H1 (cell line): ENCODE measurements around the gene FAM50B. TPM values are rescaled to one million over a fixed set of nuclear protein-coding genes. Genes with fewer than 3 reads are reported as not detected.

Experiments used
- CTCF ChIA-PET: fragments of 300-600 bp; sonication (Branson Sonifier 250); formaldehyde crosslinking; loops from one replicate; lab custom pipeline; 2021; ENCODE audit not compliant: partially characterized antibody; lab: Charles Lee
- POLR2A ChIA-PET: fragments of 300-600 bp; sonication (Branson Sonifier 250); formaldehyde crosslinking; loops from one replicate; lab custom pipeline; 2021; ENCODE audit warnings: inconsistent platforms; ENCODE audit not compliant: partially characterized antibody; lab: Charles Lee
- DNase-seq, 2 experiments: peaks; one replicate each; pipeline versions ENCODE4 v3.0.0 to v3.0.0-alpha.2; 2010 to 2022; ENCODE audit warnings: low spot score in 2 of 2, low read depth in 1 of 2, mixed read lengths in 1 of 2
- FAIRE-seq: peaks from 2 replicates; lab custom pipeline; 2011; peaks lifted over from hg19 to GRCh38; lab: Jason Lieb, UNC
- H2AFZ ChIP-seq: 2 replicates; pipeline ENCODE4 v1.8.1; 2012; ENCODE audit warnings: low read length, inconsistent platforms
- H2AK5ac ChIP-seq: 2 replicates; pipeline ENCODE4 v1.6.1; 2013; ENCODE audit warnings: low read depth, low read length
- H2BK120ac ChIP-seq: replicated peaks from 2 replicates; pipeline ENCODE3; 2013; ENCODE audit warnings: low read depth, low read length, inconsistent platforms
- H2BK12ac ChIP-seq: 2 replicates; pipeline ENCODE4 v1.6.1; 2013; ENCODE audit warnings: low read depth, low read length
- H2BK15ac ChIP-seq: 2 replicates; pipeline ENCODE4 v1.6.1; 2013; ENCODE audit warnings: low read length
- H2BK20ac ChIP-seq: 2 replicates; pipeline ENCODE4 v1.6.1; 2013; ENCODE audit warnings: low read length
- H2BK5ac ChIP-seq: 2 replicates; pipeline ENCODE4 v1.6.1; 2013; ENCODE audit warnings: low read depth, low read length
- H3K14ac ChIP-seq: 2 replicates; pipeline ENCODE4 v1.6.1; 2013; ENCODE audit warnings: inconsistent platforms; ENCODE audit not compliant: insufficient read length
- H3K18ac ChIP-seq: 2 replicates; pipeline ENCODE4 v1.6.1; 2013; ENCODE audit warnings: low read length; ENCODE audit errors: extremely low read depth
- H3K23ac ChIP-seq: 2 replicates; pipeline ENCODE4 v1.6.1; 2013; ENCODE audit warnings: inconsistent platforms; ENCODE audit not compliant: insufficient read length
- H3K23me2 ChIP-seq: 2 replicates; pipeline ENCODE4 v1.6.1; 2013; ENCODE audit warnings: low read depth, low read length
- H3K27ac ChIP-seq: 2 replicates; pipeline ENCODE4 v1.6.1; 2011; ENCODE audit warnings: low read depth, low read length, inconsistent platforms
- H3K27me3 ChIP-seq, 4 experiments: replicated peaks in 1 of 4; 1 replicate in 1 of 4; 2 replicates in 3 of 4; pipeline versions ENCODE4 v1.6.1 to v1.8.1; 2011 to 2013; ENCODE audit warnings: low read length in 3 of 4, mild to moderate bottlenecking in 3 of 4, inconsistent platforms in 2 of 4, mixed read lengths in 2 of 4, moderate library complexity in 1 of 4; ENCODE audit not compliant: control insufficient read depth in 3 of 4, insufficient read depth in 3 of 4; ENCODE audit errors: extremely low read depth in 1 of 4
- H3K36me3 ChIP-seq, 4 experiments: 2 replicates each; pipeline versions ENCODE4 v1.6.1 to v1.8.1; 2011 to 2013; ENCODE audit warnings: mild to moderate bottlenecking in 4 of 4, low read length in 3 of 4, moderate library complexity in 2 of 4, control low read depth in 1 of 4, inconsistent platforms in 1 of 4; ENCODE audit not compliant: insufficient read depth in 4 of 4, control insufficient read depth in 2 of 4
- H3K4ac ChIP-seq: replicated peaks from 2 replicates; pipeline ENCODE3; 2013; ENCODE audit warnings: low read length, low read depth, mixed read lengths, inconsistent platforms; ENCODE audit not compliant: insufficient read length
- H3K4me1 ChIP-seq, 4 experiments: replicated peaks in 1 of 4; 1 replicate in 1 of 4; 2 replicates in 3 of 4; pipeline versions ENCODE4 v1.6.1 to v1.8.1; 2011 to 2013; ENCODE audit warnings: low read length in 3 of 4, inconsistent platforms in 2 of 4, mixed read lengths in 1 of 4; ENCODE audit not compliant: insufficient read depth in 4 of 4, control insufficient read depth in 3 of 4
- H3K4me2 ChIP-seq, 2 experiments: 2 replicates each; pipeline versions ENCODE4 v1.6.1 to v1.8.1; 2011 to 2013; ENCODE audit warnings: low read depth in 2 of 2, low read length in 2 of 2, control low read depth in 1 of 2, inconsistent platforms in 1 of 2, mild to moderate bottlenecking in 1 of 2; ENCODE audit not compliant: insufficient read depth in 1 of 2
- H3K4me3 ChIP-seq, 4 experiments: fragments of 200-600, 300-600 bp in 1 of 4; sonication (generic), shearing (Covaris generic), sonication (Bioruptor Twin) in 1 of 4; 2 replicates each; pipeline versions ENCODE4 v1.5.1 to v1.8.1; 2011 to 2016; ENCODE audit warnings: low read length in 4 of 4, low read depth in 3 of 4, control low read depth in 2 of 4, inconsistent platforms in 2 of 4, mild to moderate bottlenecking in 2 of 4, mixed read lengths in 1 of 4, moderate library complexity in 1 of 4; ENCODE audit not compliant: insufficient read depth in 2 of 4; ENCODE audit errors: extremely low read depth in 1 of 4
- H3K56ac ChIP-seq: replicated peaks from 2 replicates; pipeline ENCODE3; 2013; ENCODE audit warnings: low read depth, mild to moderate bottlenecking, mixed read lengths, low read length, inconsistent platforms; ENCODE audit not compliant: insufficient read length
- H3K79me1 ChIP-seq: 2 replicates; pipeline ENCODE4 v1.6.1; 2013; ENCODE audit warnings: low read depth, low read length, control low read depth
- H3K79me2 ChIP-seq, 2 experiments: 2 replicates each; pipeline versions ENCODE4 v1.6.1 to v1.8.1; 2012 to 2013; ENCODE audit warnings: low read length in 2 of 2, mild to moderate bottlenecking in 2 of 2, inconsistent platforms in 1 of 2; ENCODE audit not compliant: insufficient read depth in 2 of 2, control insufficient read depth in 1 of 2
- H3K9ac ChIP-seq, 4 experiments: replicated peaks in 1 of 4; 1 replicate in 1 of 4; 2 replicates in 3 of 4; pipeline versions ENCODE4 v1.6.1 to v1.8.1; 2011 to 2013; ENCODE audit warnings: low read depth in 3 of 4, low read length in 3 of 4, control low read depth in 2 of 4, mild to moderate bottlenecking in 2 of 4, moderate library complexity in 2 of 4, inconsistent platforms in 1 of 4; ENCODE audit errors: extremely low read depth in 1 of 4
- H3K9me3 ChIP-seq, 2 experiments: 2 replicates each; pipeline versions ENCODE4 v1.6.1 to v1.8.1; 2012 to 2013; ENCODE audit warnings: mild to moderate bottlenecking in 2 of 2, moderate library complexity in 2 of 2, control low read depth in 1 of 2, inconsistent platforms in 1 of 2, low read depth in 1 of 2, low read length in 1 of 2, mixed read lengths in 1 of 2; ENCODE audit not compliant: insufficient read depth in 2 of 2
- H4K20me1 ChIP-seq, 2 experiments: replicated peaks in 1 of 2; 2 replicates each; pipeline versions ENCODE3 to v1.8.1; 2011 to 2013; ENCODE audit warnings: inconsistent platforms in 2 of 2, low read length in 2 of 2, mild to moderate bottlenecking in 1 of 2; ENCODE audit not compliant: insufficient read depth in 2 of 2, control insufficient read depth in 1 of 2
- H4K5ac ChIP-seq: 2 replicates; pipeline ENCODE4 v1.6.1; 2013; ENCODE audit warnings: low read length, low read depth, mixed read lengths, inconsistent platforms; ENCODE audit not compliant: insufficient read length
- H4K8ac ChIP-seq: 2 replicates; pipeline ENCODE4 v1.8.0; 2013; ENCODE audit warnings: mild to moderate bottlenecking, moderate library complexity, low read length, inconsistent platforms; ENCODE audit not compliant: insufficient read depth; ENCODE audit errors: extremely low read depth
- H4K91ac ChIP-seq: replicated peaks from 2 replicates; pipeline ENCODE3; 2013; ENCODE audit warnings: low read length, mixed read lengths, inconsistent platforms; ENCODE audit not compliant: insufficient read length
- HDAC6 ChIP-seq: IDR thresholded peaks from one replicate; pipeline ENCODE4 v1.7.1; 2012; ENCODE audit warnings: low read depth, mild to moderate bottlenecking, inconsistent platforms, low read length, moderate library complexity
- JUN ChIP-seq: IDR thresholded peaks from 2 replicates; pipeline ENCODE4 v1.6.1; 2011; ENCODE audit warnings: low read depth, mild to moderate bottlenecking, improper control_type of control experiment, low read length
- JUND ChIP-seq: IDR thresholded peaks from 2 replicates; pipeline ENCODE4 v1.6.1; 2011; ENCODE audit warnings: mild to moderate bottlenecking, improper control_type of control experiment, low read length
- KDM4A ChIP-seq: IDR thresholded peaks from one replicate; pipeline ENCODE4 v1.7.1; 2012; ENCODE audit warnings: low read depth, mild to moderate bottlenecking, moderate library complexity, low read length, inconsistent platforms; ENCODE audit not compliant: severe bottlenecking
- NANOG ChIP-seq: IDR thresholded peaks from 2 replicates; pipeline ENCODE4 v1.6.1; 2011; ENCODE audit warnings: low read length, low read depth, mild to moderate bottlenecking, inconsistent platforms; ENCODE audit not compliant: insufficient read depth, poor library complexity, severe bottlenecking
- NRF1 ChIP-seq: IDR thresholded peaks from 2 replicates; pipeline ENCODE4 v1.6.1; 2011; ENCODE audit warnings: mild to moderate bottlenecking, low read depth, low read length, improper control_type of control experiment
- RFX5 ChIP-seq: IDR thresholded peaks from 2 replicates; pipeline ENCODE4 v1.6.1; 2011; ENCODE audit warnings: low read depth, low read length, improper control_type of control experiment, borderline replicate concordance
- SAP30 ChIP-seq: fragments of 300-600 bp; sonication (generic); IDR thresholded peaks from 2 replicates; pipeline ENCODE4 v1.7.1; 2012; ENCODE audit warnings: low read length, moderate library complexity, mild to moderate bottlenecking, inconsistent platforms; ENCODE audit not compliant: insufficient read depth, insufficient replicate concordance
- SIRT6 ChIP-seq: IDR thresholded peaks from one replicate; pipeline ENCODE4 v1.7.1; 2012; ENCODE audit warnings: low read length, inconsistent platforms
- WGBS, 2 experiments: shearing (Covaris generic) in 1 of 2; methylation state at CpG; one replicate each; pipeline versions ENCODE4 v1.1.6 to v1.1.7; 2013 to 2015; ENCODE audit warnings: low lambda C conversion rate in 2 of 2, mixed read lengths in 2 of 2, inconsistent platforms in 1 of 2, low coverage in 1 of 2, missing lambda C conversion rate in 1 of 2; ENCODE audit not compliant: insufficient replicate concordance in 2 of 2, insufficient coverage in 1 of 2, insufficient read length in 1 of 2; ENCODE audit errors: extremely low coverage in 1 of 2, missing lambda C conversion rate in 1 of 2; 5-methylcytosine and 5-hydroxymethylcytosine counted together
- polyA plus RNA-seq, 7 experiments: library from polyadenylated mRNA; depleted of rRNA in 3 of 7; stranded (reverse) in 5 of 7; unstranded in 2 of 7; fragments of >200 nt in 5 of 7; fragments of 200-250 nt in 2 of 7; gene quantifications; 1 replicate in 5 of 7; 2 replicates in 1 of 7; 4 replicates in 1 of 7; pipeline versions ENCODE4 v1.2.1 to v1.2.3, GENCODE V29; 2011 to 2013; ENCODE audit warnings: missing spikeins in 2 of 7, mixed read lengths in 2 of 7
- total RNA-seq: library from RNA; stranded (reverse); fragmentation: NEBNext Ultra II Directional; extraction: Animal tissue kit (Norgen Biotek cat#: 25700); gene quantifications from 2 replicates; pipeline ENCODE4 v1.2.1, GENCODE V29; 2021
- TF ChIP-seq, protein P1 (sequence below), 3 experiments: IDR thresholded peaks; 1 replicate in 2 of 3; 2 replicates in 1 of 3; pipeline versions ENCODE4 v1.5.1 to v1.6.1; 2011; ENCODE audit warnings: low read length in 3 of 3, mild to moderate bottlenecking in 3 of 3, inconsistent platforms in 2 of 3, low read depth in 1 of 3, moderate library complexity in 1 of 3; ENCODE audit not compliant: insufficient read depth in 1 of 3; ENCODE audit errors: control extremely low read depth in 1 of 3

Gene FAM50B
- total and polyA plus RNA-seq, 2 of the 8 experiments (the other 6 are each of a cell fraction or from before 2014, with no cell fraction given) = 3.1 to 3.2 TPM

DNA sequence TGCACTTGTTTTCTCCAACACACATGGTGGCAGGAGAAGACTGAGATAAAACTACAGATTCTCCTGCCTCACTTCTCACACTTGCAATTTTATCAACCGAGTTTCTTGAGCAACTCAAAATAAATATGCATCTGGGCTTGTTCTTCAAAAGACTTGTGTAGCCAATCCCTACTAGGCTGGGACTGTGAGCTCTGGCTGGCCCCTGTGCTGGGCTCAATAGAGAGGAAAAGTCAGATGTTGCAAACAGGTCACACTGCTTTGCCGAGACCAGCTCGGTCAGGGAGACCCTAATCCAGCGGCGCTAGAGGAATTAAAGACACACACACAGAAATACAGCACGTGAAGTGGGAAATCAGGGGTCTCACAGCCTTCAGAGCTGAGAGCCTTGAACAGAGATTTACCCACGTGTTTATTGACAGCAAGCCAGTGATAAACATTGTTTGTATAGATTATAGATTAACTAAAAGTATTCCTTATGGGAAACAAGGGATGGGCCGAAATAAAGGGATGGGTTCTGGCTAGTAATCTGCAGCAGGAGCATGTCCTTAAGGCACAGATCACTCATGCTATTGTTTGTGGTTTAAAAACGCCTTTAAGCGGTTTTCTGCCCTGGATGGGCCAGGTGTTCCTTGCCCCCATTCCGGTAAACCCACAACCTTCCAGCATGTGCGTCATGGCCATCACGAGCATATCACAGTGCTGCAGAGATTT is 32.7 kb downstream of the FAM50B start:
- CTCF ChIA-PET = interaction anchor here (2.1 kb wide), 1 partner anchor 33 kb away, joined by 6 read pairs; the partner anchor contains the start of gene FAM50B
- Histone ChIP-seq H3K79me1 (no peaks in the 10 kb centered on the region), H3K36me3 (no peaks in the 10 kb centered on the region), H3K27ac (no peak overlapping the region), H3K4me1 (no peaks in the 10 kb centered on the region; a peak in 1 of 7 replicates), H3K27me3 (no peaks in the 10 kb centered on the region), H2BK120ac (no peak overlapping the region), H3K23ac (no peak overlapping the region), H2BK12ac (no peak overlapping the region), H3K9ac (no peak overlapping the region), H2BK5ac (no peak overlapping the region), H3K18ac (no peak overlapping the region), H2AK5ac (no peak overlapping the region), H2BK15ac (no peak overlapping the region), H4K8ac (no peak overlapping the region), H4K5ac (no peak overlapping the region), H2BK20ac (no peak overlapping the region), H3K79me2 (no peaks in the 10 kb centered on the region), H3K9me3 (no peaks in the 10 kb centered on the region), H2AFZ (no peak overlapping the region), H3K4ac (no peak overlapping the region), H4K20me1 (no peaks in the 10 kb centered on the region), H3K14ac (no peak overlapping the region), H3K4me2 (no peak overlapping the region), H3K56ac (no peak overlapping the region), H3K4me3 (no peak overlapping the region), H4K91ac (no peak overlapping the region), H3K23me2 (no peaks in the 10 kb centered on the region)
- FAIRE-seq (no peak), DNase-seq (no peak)
- 83% methylated on average over 13 of the region's 13 CpGs; no CpG with 5 or more reads in 1 of the 2 experiments for WGBS, 2 experiments
- POLR2A ChIA-PET = no interaction called here
- TF ChIP-seq, protein P1, sequence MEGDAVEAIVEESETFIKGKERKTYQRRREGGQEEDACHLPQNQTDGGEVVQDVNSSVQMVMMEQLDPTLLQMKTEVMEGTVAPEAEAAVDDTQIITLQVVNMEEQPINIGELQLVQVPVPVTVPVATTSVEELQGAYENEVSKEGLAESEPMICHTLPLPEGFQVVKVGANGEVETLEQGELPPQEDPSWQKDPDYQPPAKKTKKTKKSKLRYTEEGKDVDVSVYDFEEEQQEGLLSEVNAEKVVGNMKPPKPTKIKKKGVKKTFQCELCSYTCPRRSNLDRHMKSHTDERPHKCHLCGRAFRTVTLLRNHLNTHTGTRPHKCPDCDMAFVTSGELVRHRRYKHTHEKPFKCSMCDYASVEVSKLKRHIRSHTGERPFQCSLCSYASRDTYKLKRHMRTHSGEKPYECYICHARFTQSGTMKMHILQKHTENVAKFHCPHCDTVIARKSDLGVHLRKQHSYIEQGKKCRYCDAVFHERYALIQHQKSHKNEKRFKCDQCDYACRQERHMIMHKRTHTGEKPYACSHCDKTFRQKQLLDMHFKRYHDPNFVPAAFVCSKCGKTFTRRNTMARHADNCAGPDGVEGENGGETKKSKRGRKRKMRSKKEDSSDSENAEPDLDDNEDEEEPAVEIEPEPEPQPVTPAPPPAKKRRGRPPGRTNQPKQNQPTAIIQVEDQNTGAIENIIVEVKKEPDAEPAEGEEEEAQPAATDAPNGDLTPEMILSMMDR (IDR thresholded peaks at IDR 0.05; ENCODE audit: control extremely low read depth in 1 of 3, insufficient read depth in 1 of 3, low read depth in 1 of 3, low read length in 3 of 3) = no peak
- TF ChIP-seq JUN (no peak), HDAC6 (no peak), JUND (no peak), RFX5 (no peak), NANOG (no peak), SIRT6 (no peak), SAP30 (no peak), KDM4A (no peak), NRF1 (no peak)
